Stimulated activated CD8-positive, alpha-beta memory T cell treated with anti-CD3 and anti-CD28 coated beads, Interleukin-12 subunit alpha, Interleukin-12 subunit beta, amount 100 ng/mL, for 24 hours (primary cell): ENCODE results near the gene DMRTB1.

ENCODE experiments used
- DNase-seq: peaks from one replicate; pipeline ENCODE4 v3.0.0-alpha.2; 2020; ENCODE audit errors: extremely low read depth

DMRTB1 gene

DNA sequence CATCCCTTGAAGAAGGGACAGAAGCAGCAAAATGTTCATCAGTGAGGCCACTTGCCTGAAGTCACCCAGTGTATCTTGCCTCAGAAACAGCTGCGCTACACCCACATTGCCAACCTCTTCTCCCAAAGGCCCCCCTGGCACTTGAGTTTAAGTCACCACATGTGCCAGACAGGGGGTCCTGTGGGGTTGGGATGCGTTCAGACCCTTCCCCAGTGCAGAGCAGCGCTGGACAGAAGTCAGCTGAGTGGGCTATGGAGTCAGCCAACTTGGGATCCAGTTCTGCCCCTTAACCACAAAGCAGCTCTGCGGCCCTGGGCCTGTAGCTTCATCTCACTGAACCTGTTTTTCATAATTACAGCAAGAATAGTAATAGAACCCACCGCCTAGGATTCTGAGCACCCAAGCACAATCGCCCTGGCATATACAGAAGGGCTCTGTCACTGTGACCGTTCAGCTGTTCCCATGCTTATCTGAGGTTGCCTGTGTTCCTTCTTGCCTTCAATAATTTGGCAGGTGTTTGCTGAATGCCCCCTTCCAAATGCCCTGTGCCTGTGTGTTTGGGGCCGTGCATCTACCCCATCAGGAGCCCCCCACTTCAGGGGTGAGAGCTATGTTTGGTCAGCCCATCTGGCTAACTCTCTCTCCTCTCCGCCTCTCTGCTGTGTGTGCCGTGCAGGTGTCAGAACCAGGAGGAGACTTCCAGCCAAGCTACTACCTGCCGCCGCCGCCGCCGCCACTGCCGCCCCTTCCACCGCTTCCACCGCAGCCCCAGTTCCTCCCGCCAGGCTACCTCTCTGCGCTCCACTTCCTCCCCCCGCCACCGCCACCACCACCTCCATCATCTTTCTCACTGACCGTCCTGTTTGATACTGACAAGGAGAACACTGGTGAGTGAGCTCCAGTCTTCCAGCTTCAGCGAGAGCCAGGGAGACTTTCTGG lies 5.0 kb downstream of the DMRTB1 start:
- no peak for DNase-seq

DNA sequence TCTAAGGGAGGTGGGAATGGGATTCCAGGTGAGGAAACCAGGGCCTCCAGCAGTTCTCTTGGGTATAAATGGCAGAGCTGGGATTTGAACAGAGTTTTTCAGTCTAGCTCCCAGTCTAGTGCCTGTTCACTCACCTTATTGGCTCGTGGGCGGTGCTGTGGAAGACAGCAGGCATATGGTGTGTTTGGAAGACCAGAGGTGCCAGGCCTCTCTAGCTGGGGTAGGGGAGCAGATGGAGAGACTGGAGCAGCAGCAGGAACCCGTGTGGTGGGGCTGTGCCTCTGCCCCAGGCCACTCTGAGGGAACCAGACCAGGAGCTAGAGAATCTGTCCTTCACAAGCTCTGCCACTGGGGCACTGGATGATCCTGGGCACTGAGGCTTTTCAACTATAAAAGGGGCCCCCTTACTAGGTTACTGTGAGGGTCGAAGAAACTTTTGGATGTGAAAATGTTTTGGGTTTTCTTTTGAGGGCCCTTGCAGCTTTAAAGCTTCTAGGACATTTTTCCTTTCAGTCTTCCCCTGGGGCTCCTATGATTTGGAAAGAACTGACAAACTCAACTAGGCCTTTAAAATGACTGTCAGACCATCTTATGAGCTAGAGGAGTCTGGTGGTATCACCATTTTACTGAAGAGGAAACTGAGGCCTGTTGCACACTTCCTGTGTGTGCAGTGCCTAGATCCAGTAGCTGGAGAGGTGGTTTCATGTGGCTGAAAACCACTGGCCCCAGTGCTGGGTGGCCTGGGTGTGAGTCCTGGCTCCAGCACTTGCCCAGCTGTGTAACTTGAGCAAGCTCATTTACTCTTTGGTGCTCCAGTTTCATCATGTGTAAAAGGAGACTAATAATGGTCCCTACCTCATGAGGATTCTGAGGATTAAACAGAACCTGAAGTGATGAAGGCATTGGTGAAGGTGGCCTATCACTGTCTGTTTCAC lies 6.1 kb downstream of the DMRTB1 start:
- no peak for DNase-seq

DNA sequence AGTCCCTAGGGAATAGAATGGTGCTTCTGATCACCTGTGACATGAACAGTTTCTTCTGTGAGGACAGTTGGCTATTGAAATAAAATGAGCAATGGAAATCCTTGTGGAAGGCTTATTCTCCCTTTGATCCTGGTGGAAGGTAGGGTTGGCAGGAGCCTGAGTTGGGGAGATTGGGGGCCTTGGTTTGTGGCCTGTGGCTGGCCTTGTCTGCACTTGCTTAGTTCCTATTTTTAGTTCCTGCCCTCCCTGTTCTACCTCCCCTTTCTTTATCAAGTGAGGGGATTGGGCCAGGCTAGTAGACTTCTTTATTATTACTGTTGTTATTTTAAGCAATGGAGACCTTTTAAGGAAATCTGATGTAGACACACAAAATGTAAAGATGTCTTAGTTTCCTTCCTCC lies 8.2 kb downstream of the DMRTB1 start:
- DNase-seq = no peak

DNA sequence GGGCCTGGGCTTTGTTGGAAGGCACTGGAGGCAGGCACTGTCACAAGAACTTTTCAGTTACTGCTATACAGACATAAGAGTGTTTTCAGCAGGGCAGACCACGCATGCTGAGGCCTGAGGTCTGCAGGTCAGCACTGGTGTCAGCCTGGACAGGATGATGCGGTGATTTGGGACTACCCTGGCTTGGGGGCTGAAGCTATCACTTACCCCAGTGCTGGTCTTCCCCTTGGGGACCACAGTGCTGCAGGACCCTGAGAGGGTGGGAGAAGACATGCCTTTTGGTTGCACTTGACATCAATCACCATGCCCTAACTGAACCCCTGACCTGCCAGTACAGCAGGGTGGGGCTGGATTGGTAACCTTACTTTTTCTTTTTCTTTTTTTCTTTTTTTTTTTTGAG lies 9.2 kb downstream of the DMRTB1 start:
- no peak for DNase-seq

DNA sequence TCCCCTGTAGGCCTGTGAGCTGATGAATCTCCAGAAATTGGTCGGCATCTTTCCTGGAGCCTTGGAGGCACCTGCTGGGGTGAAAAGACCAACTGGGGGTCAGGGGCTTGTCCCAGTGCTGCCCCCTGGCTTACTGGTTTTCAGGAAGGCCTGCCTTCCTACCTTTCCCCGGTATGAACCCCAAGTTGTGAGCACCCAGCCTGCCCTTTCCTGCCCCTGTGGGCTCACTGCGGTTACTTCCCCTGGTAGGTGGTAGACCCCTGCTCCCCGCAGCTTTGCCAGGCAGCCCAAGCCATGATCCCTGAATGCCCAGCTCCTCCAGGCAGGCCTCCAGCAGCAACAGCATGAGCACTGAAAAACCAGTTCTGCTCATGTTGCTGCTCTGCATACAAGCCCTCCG lies 10.2 kb downstream of the DMRTB1 start:
- no peak for DNase-seq

GRCh38 chr1:53470155-53470554 lies 11.0 kb downstream of the DMRTB1 start:
- DNase-seq = no peak

DNA sequence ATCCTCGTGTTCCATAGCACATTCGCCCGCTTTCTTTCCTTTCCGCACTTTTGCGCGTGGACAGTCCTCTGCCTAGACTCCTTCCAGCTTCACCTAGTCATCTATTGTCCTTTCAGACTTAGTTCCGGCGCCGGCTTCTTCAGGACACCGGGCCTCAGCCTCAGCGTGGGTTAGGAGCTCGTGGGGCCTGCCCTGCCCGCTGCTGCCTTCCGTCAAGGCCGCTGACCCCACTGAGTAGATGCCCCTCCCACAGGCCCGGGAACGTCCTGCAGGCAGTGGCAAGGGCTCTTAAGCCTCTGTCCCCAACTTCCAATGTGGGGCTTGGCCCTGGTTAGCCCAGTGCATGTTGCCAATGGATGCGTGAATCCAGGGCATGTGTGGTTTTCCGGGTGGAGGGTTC lies 11.4 kb downstream of the DMRTB1 start:
- no peak for DNase-seq

DNA sequence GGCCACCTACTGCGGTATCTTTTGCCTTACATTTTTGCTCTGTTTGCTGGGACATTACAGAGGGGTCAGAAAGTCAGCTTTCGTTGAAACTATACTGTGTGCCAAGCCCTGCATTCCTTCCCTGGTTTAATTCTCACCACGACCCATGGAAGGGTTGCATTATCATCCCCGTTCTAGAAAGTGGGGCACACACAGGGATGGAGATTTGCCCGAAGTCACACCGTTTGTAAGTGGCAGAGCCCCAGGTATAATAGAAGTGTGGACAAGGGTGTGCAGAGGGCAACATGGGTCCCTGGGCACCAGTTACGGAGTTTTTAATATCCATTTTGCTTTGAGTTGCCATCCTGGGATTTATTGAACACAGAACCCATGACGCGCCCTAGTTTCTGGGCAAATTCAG lies 11.8 kb downstream of the DMRTB1 start:
- DNase-seq = no peak

DNA sequence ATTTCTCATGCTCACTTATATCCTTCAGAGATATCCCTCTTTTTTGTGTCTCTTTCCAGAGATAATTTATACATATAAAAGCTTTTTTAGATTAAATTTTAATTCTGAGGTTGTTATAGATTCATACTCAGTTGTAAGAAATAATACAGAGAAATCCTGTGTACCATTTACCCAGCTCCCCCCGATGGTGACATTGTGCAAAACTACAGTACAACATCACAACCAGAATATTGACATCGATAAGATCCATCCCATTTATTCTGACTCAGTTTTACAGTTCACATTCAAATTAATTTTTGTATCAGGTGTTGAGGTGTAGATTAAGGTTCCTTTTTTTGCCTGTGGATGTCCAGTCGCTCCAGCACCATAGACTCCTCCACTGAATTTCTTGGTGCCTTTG lies 14.3 kb downstream of the DMRTB1 start:
- DNase-seq = no peak

GRCh38 chr1:53475664-53476063 lies 16.5 kb downstream of the DMRTB1 start:
- DNase-seq = no peak

DNA sequence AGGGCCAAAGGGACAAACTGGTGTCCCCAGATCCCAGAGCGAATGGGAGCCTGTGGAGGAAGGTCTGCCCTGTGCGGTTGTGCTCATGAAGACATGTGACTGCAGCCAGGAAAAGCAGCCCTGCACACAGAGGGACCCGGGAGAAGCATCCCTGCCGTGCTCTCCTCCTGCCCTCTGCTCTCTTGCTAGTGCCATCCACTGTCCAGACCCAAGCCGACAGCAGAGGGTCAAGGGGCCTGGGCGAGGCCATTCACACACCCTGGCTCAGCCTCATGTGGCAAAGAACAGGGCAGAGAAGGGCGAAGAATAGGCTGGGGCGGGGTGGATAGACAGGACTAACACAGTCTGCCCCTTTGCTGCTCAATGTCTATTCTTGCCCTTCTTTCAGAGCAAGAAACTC lies 17.4 kb downstream of the DMRTB1 start:
- DNase-seq = no peak

DNA sequence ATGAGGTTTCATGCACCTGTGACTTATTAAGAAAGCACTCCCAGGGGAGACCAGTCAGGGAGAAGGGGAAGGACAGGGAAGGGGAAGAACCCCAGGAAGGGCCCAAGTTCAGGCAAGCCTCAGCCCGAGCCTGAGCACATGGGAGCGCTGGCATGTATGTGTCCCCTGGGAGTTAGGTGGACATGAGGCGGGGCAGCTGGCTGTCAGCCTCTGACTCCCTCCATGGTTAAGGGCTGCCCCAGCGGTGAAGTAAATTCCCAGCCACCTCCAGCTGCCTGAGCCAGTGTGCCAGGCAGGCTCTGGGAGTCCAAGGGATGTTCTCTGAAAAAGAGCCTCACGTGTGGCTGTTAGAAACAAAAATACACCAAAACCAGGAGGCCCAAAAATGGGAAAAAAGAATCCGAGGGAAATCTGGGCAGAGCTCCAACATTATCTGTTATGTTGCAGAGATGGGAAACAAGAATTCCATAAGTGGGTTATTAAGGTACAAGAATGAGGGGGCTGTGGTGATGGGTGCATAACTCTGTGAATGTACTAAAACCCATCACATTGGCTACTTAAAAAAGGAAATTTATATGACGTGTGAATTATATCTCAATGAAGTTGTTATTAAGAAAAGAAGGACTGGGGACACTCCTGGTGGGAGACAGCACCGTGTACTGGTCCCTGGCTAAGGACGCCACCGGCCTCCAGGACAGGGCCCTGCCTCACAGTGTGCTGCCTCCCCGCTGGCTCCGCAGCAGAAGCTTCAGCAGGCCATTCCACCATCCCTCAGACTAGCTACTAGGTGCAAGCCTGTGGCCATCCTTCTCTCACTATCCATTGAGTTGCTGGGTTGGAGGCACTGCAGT lies 18.7 kb downstream of the DMRTB1 start:
- DNase-seq = no peak

- no peak for DNase-seq
Measured at GRCh38 chr1:53478502-53478818, 19.3 kb downstream of the DMRTB1 start.

- DNase-seq = no peak
Measured at GRCh38 chr1:53480678-53481077, 21.5 kb downstream of the DMRTB1 start.

GRCh38 chr1:53481456-53481855 lies 22.3 kb downstream of the DMRTB1 start:
- DNase-seq = no peak

GRCh38 chr1:53482441-53483153 lies 23.4 kb downstream of the DMRTB1 start:
- no peak for DNase-seq

DNA sequence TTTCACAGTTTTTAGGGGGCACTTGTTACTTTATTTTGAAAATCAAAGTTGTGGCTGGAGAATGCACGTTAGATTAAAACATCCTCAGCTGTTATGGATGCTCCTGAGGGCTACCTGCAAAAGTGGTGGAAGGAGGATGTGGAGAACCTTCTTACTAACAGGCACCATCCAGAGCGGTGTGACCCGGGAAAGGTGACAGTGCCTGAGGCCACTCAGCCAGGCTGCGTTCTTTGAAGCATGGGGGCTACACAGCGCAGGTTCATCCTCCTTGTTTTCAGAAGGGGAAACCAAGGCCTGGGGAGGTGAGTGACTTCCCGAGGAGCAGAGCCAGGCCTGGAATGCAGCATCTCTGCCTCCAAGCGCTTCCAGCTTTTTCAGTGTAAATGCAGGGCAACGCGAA lies 24.0 kb downstream of the DMRTB1 start:
- DNase-seq = no peak

DNA sequence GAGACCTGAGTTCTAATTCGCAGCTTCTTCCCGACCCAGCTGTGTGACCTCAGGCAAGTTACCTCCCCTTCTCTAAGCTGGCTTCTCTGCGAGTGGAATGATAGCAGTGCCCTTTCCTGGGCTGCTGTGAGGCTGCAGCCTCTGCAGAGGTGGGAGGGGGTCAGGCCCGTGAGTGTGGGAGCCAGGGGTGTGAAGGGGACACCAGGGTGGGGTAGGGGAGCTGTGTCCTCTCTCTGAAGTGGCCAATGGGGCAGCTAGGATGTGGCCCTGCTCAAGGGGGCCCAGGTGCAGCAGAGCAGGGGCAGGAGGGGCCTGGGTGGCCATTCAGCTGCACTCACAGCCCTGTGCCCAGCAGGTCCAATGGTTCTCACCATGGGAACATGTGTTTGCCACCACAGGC lies 24.5 kb downstream of the DMRTB1 start:
- no peak for DNase-seq

- no peak for DNase-seq
Measured at GRCh38 chr1:53484705-53485477, 25.7 kb downstream of the DMRTB1 start.
